Pons (tissue), 1 donor: ENCODE data around the gene UBP1.
A peak's percentile ranks its signal among the peaks of the same experiment; 100 is the strongest.
"Not testable (repeated sequence)": the region's sequence is repeated elsewhere in the genome, so short reads cannot be mapped to it uniquely, and the experiment has no call there.

Experiments used
- DNase-seq: peaks from one replicate; pipeline ENCODE4 v3.0.0-alpha.2; 2016; ENCODE audit warnings: low spot score

Gene UBP1

GRCh38 chr3:33440328-33441224 is at the start of gene UBP1:
TSS of gene UBP1 (minus strand) at chr3:33440405. CDS start at chr3:33439848, 557 bp downstream.
- DNase-seq: peak; percentile 100

GRCh38 chr3:33488683-33489082 is 48.5 kb upstream of the UBP1 start:
- DNase-seq: no peak

GRCh38 chr3:33488246-33488645 is 48.0 kb upstream of the UBP1 start:
- no peak for DNase-seq

- no peak for DNase-seq
Observed at GRCh38 chr3:33482111-33482521, 41.9 kb upstream of the UBP1 start.

GRCh38 chr3:33474896-33475295 is 34.7 kb upstream of the UBP1 start:
- no peak for DNase-seq

- no peak for DNase-seq
Observed at GRCh38 chr3:33473813-33474212, 33.6 kb upstream of the UBP1 start.

GRCh38 chr3:33467786-33468185 is 27.6 kb upstream of the UBP1 start:
- no peak for DNase-seq

- DNase-seq: no peak
Observed at GRCh38 chr3:33461097-33461496, 20.9 kb upstream of the UBP1 start.

GRCh38 chr3:33459577-33459976 is 19.4 kb upstream of the UBP1 start:
- not testable (repeated sequence) for DNase-seq

- no peak for DNase-seq
Observed at GRCh38 chr3:33458446-33458845, 18.2 kb upstream of the UBP1 start.

GRCh38 chr3:33456756-33457155 is 16.6 kb upstream of the UBP1 start:
- no peak for DNase-seq

GRCh38 chr3:33453331-33453761 is 13.1 kb upstream of the UBP1 start:
- no peak for DNase-seq

- DNase-seq: not testable (repeated sequence)
Observed at GRCh38 chr3:33451994-33452393, 11.8 kb upstream of the UBP1 start.

GRCh38 chr3:33447958-33448357 is 7.8 kb upstream of the UBP1 start:
- no peak for DNase-seq

- not testable (repeated sequence) for DNase-seq
Observed at GRCh38 chr3:33447256-33447625, 7.0 kb upstream of the UBP1 start.

- no peak for DNase-seq
Observed at GRCh38 chr3:33442190-33442589, 2.0 kb upstream of the UBP1 start.

GRCh38 chr3:33441225-33441976 is 1.2 kb upstream of the UBP1 start:
- no peak for DNase-seq

- DNase-seq: peak; percentile 26
Observed at GRCh38 chr3:33439546-33440327, 468 bp downstream of the UBP1 start.

GRCh38 chr3:33438881-33439545 is 1.2 kb downstream of the UBP1 start:
- DNase-seq: peak; percentile 31

- peak; percentile 42 for DNase-seq
Observed at GRCh38 chr3:33438284-33438668, 1.9 kb downstream of the UBP1 start.

- no peak for DNase-seq
Observed at GRCh38 chr3:33437556-33438283, 2.5 kb downstream of the UBP1 start.
